Brain microvascular endothelial cell (primary cell): ENCODE measurements around the gene ZNF763.

Experiments used
- DNase-seq: peaks from one replicate; pipeline ENCODE4 v3.0.0-alpha.2; 2020
- H3K27ac ChIP-seq: fragments of 250-450 bp; sonication (Bioruptor Pico); 2 replicates; pipeline ENCODE4 v1.5.1; 2020; ENCODE audit warnings: mild to moderate bottlenecking, moderate library complexity
- H3K27me3 ChIP-seq: fragments of 250-450 bp; sonication (Bioruptor Pico); replicated peaks from 2 replicates; pipeline ENCODE4 v1.5.1; 2020; ENCODE audit warnings: mild to moderate bottlenecking
- H3K36me3 ChIP-seq: fragments of 250-450 bp; sonication (Bioruptor Pico); replicated peaks from 2 replicates; pipeline ENCODE4 v1.5.1; 2020; ENCODE audit warnings: mild to moderate bottlenecking
- H3K4me3 ChIP-seq: 2 replicates; pipeline ENCODE4 v1.5.1; 2011; ENCODE audit warnings: low read depth, mild to moderate bottlenecking, control low read depth, low read length, moderate library complexity
- in situ Hi-C: cut with HindIII; loops from 2 replicates; pipeline ENCODE4 v1.10.0; 2017; ENCODE audit warnings: low sequenced_read_pairs, low pct_ligation_motif_present
- TF ChIP-seq, protein P1 (sequence below): IDR thresholded peaks from 2 replicates; pipeline ENCODE4 v1.5.1; 2011; ENCODE audit warnings: low read depth, mild to moderate bottlenecking, moderate library complexity, low read length, control low read depth, inconsistent platforms; ENCODE audit errors: missing control alignments

Gene ZNF763

DNA sequence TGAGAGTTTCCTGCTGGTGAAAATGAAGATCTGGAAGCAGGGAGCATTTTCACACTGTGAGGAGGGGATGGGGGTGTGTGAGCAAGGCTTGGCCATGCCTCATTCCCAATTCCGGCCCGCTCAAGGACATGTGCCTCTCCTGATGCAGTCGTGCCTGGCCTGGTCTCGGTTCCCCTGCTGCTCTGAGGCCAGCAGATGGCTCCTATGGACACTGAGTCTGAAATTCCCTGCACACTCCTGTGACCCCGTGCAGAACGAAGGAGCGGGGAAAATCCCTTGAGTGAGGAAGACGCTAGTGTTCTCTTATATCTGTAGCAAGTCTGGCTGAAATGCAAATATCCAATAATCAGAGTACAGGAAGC, 363 bp upstream of the ZNF763 start:
- no peaks in the 10 kb centered on the region for H3K27me3 ChIP-seq
- peak overlapping the region; percentile 65 for H3K4me3 ChIP-seq
- DNase-seq = no peak
- in situ Hi-C loops = no loop called here
- TF ChIP-seq, protein P1, sequence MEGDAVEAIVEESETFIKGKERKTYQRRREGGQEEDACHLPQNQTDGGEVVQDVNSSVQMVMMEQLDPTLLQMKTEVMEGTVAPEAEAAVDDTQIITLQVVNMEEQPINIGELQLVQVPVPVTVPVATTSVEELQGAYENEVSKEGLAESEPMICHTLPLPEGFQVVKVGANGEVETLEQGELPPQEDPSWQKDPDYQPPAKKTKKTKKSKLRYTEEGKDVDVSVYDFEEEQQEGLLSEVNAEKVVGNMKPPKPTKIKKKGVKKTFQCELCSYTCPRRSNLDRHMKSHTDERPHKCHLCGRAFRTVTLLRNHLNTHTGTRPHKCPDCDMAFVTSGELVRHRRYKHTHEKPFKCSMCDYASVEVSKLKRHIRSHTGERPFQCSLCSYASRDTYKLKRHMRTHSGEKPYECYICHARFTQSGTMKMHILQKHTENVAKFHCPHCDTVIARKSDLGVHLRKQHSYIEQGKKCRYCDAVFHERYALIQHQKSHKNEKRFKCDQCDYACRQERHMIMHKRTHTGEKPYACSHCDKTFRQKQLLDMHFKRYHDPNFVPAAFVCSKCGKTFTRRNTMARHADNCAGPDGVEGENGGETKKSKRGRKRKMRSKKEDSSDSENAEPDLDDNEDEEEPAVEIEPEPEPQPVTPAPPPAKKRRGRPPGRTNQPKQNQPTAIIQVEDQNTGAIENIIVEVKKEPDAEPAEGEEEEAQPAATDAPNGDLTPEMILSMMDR = peak; percentile 41
- H3K27ac ChIP-seq = no peak overlapping the region
- no peaks in the 10 kb centered on the region for H3K36me3 ChIP-seq

DNA sequence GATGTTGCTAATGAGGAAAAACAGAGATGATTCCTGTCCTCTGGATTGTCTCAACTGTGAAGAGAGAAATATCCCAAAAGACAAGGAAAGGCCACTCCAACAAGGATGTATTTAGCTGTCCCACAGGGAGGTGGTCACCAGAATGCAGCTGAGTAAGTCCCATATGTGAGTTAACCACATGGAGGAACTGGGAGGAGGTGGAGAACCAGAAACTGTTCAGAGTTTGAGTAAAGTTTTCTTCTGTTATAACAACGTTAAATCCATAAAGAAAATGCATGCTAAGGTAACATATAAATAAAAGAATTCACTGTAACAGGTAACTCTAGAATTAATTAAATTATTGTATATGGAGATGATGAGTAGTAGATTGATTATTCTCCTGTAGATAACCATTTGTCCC, 5.3 kb downstream of the ZNF763 start:
- DNase-seq = no peak
- TF ChIP-seq, protein P1 = no peak
- H3K4me3 ChIP-seq = no peak overlapping the region
- no peak overlapping the region for H3K27ac ChIP-seq
- no peaks in the 10 kb centered on the region for H3K36me3 ChIP-seq
- in situ Hi-C loops = no loop called here
- no peaks in the 10 kb centered on the region for H3K27me3 ChIP-seq

DNA sequence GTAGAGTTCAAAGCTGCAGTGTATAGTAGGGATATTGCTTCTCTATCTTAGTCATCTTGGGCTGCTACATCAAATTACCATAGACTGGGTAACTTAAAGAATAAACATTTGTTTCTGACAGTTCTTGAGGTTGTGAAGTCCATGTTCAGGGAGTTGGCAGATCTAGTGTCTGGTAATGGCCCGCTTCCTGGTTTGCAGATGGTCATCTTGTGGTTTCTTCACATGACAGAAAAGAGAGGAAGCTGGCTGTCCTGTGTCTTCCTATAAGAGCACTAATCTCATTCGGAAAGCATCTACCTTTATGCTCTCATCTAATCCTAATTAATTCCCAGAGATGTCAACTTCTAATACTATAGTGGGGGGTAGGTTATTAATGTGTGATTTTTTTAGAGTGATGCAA, 6.2 kb downstream of the ZNF763 start:
- Histone ChIP-seq H3K36me3 (no peaks in the 10 kb centered on the region), H3K4me3 (no peak overlapping the region), H3K27ac (no peak overlapping the region), H3K27me3 (no peaks in the 10 kb centered on the region)
- in situ Hi-C loops = no loop called here
- DNase-seq = no peak
- TF ChIP-seq, protein P1 = no peak

DNA sequence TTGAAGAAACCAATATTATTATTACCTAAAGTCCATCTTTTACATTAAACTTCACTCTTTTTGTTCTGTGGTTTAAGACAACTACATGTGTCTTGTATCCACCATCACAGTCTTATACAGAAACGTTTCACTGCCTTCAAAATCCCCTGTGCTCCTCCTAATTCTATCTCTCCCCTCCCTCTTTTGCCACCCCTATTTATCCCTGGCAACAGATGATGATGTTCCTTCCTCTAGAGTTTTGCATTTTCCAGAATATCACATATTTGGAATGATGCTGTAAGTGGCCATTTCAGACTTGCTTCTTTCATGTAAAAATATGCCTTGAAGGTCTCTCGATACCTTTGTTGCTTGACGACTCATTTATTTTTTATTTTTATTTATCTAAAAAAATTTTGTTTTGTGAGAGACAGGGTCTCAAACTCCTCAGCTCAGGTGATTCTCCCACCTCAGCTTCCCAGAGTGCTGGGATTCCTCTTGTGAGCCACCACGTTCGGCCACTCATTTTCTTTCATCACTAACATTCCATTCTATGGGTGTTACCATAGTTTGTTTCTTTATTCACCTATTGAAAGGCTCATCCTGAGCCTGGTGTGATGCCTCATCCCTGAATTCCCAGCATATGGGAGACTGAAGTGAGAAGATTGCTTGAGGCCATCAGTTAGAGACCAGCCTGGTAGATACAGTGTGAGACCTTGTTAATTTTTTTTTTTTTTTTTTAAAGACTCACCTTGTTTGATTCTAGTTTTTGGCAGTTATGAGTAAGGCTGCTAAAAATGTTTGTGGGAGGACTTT, 8.4 kb downstream of the ZNF763 start:
- Histone ChIP-seq H3K27ac (no peak overlapping the region), H3K27me3 (no peaks in the 10 kb centered on the region), H3K36me3 (no peaks in the 10 kb centered on the region), H3K4me3 (no peak overlapping the region)
- TF ChIP-seq, protein P1 = no peak
- in situ Hi-C loops = no loop called here
- no peak for DNase-seq

DNA sequence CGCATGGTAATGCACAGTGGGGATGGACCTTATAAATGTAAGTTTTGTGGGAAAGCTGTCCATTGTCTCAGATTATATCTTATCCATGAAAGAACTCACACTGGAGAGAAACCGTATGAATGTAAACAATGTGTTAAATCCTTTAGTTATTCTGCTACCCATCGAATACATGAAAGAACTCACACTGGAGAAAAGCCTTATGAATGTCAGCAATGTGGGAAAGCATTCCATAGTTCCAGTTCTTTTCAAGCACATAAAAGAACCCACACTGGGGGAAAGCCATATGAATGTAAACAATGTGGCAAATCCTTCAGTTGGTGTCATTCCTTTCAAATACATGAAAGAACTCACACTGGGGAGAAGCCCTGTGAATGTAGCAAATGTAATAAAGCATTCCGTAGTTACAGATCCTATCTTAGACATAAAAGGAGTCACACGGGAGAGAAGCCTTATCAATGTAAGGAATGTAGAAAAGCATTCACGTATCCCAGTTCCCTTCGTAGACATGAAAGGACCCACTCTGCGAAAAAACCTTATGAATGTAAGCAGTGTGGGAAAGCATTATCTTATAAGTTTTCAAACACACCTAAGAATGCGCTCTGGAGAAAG, 13.8 kb downstream of the ZNF763 start:
- Histone ChIP-seq H3K27me3 (no peaks in the 10 kb centered on the region), H3K36me3 (no peaks in the 10 kb centered on the region), H3K27ac (no peak overlapping the region), H3K4me3 (no peak overlapping the region)
- in situ Hi-C loops = no loop called here
- TF ChIP-seq, protein P1 = no peak
- DNase-seq = no peak
